Panc1 (cell line): ENCODE data around the gene RAB21. TPM values are rescaled to one million over a fixed set of nuclear protein-coding genes. Genes with fewer than 3 reads are reported as not detected.

ENCODE experiments used
- ATAC-seq: fragments of 200-7000 bp; cut with Tn5 transposase; 2 replicates; pipeline ENCODE4 v1.9.1; 2020; ENCODE audit warnings: mild to moderate bottlenecking, moderate library complexity
- BruUV-seq: library from RNA; stranded (reverse); fragments of 400-500 nt; replicated peaks from 2 replicates; lab custom pipeline; 2021; lab: Mats Ljungman, UMichigan
- CTCF ChIA-PET: fragments of 300-600 bp; sonication (Branson Sonifier 250); formaldehyde crosslinking; loops from one replicate; lab custom pipeline; 2022; ENCODE audit warnings: antibody characterized with exemption; lab: Charles Lee
- POLR2A ChIA-PET: fragments of 300-600 bp; sonication (Branson Sonifier 250); formaldehyde crosslinking; loops from one replicate; lab custom pipeline; 2022; ENCODE audit warnings: antibody characterized with exemption; lab: Charles Lee
- DNase-seq: peaks from one replicate; pipeline ENCODE4 v3.0.0-alpha.2; 2010; ENCODE audit warnings: low read depth, low spot score
- H3K27ac ChIP-seq: 2 replicates; pipeline ENCODE4 v1.5.1; 2011; ENCODE audit warnings: mild to moderate bottlenecking, low read length, inconsistent platforms
- H3K27me3 ChIP-seq: fragments of 200-500 bp; sonication (Bioruptor generic); 2 replicates; pipeline ENCODE4 v1.6.0; 2014; ENCODE audit warnings: low read length, inconsistent platforms; ENCODE audit not compliant: control insufficient read depth, insufficient read depth
- H3K36me3 ChIP-seq: fragments of 200-500 bp; sonication (Bioruptor generic); 2 replicates; pipeline ENCODE4 v1.5.1; 2014; ENCODE audit warnings: inconsistent platforms, mild to moderate bottlenecking, low read length, moderate library complexity; ENCODE audit not compliant: control insufficient read depth, insufficient read depth
- H3K4me1 ChIP-seq: 2 replicates; pipeline ENCODE4 v1.5.1; 2011; ENCODE audit warnings: inconsistent platforms, mild to moderate bottlenecking, low read length, moderate library complexity; ENCODE audit not compliant: control insufficient read depth, insufficient read depth
- H3K4me3 ChIP-seq, 2 experiments: 2 replicates each; pipeline ENCODE4 v1.5.1; 2011 to 2012; ENCODE audit warnings: low read depth in 2 of 2, low read length in 2 of 2, mild to moderate bottlenecking in 2 of 2, inconsistent platforms in 1 of 2, moderate library complexity in 1 of 2
- H3K9me3 ChIP-seq: fragments of 200-500 bp; sonication (Bioruptor generic); 2 replicates; pipeline ENCODE4 v1.5.1; 2014; ENCODE audit warnings: low read depth, mild to moderate bottlenecking, inconsistent platforms, low read length, moderate library complexity; ENCODE audit not compliant: control insufficient read depth, insufficient read depth
- POLR2AphosphoS5 ChIP-seq: IDR thresholded peaks from 2 replicates; pipeline ENCODE4 v1.6.1; 2012; ENCODE audit warnings: mild to moderate bottlenecking, low read depth, low read length, moderate library complexity
- SIN3A ChIP-seq: IDR thresholded peaks from 2 replicates; pipeline ENCODE4 v1.6.1; 2012; ENCODE audit warnings: low read depth, mild to moderate bottlenecking, low read length, moderate library complexity, borderline replicate concordance; ENCODE audit not compliant: insufficient read depth
- TCF7L2 ChIP-seq: IDR thresholded peaks from 2 replicates; pipeline ENCODE4 v1.6.1; 2011; ENCODE audit warnings: mild to moderate bottlenecking, low read depth, low read length, inconsistent platforms
- in situ Hi-C: cut with HindIII; loops from 2 replicates; pipeline ENCODE4 v1.10.0; 2016; ENCODE audit warnings: low sequenced_read_pairs, low pct_unique_long_range_greater_than_20kb
- intact Hi-C: fragments of 100-400 bp; cut with micrococcal nuclease; formaldehyde crosslinking; loops from one replicate; pipeline ENCODE4 v1.10.0; 2022; ENCODE audit not compliant: unreplicated experiment
- total RNA-seq: library from RNA; stranded (reverse); gene quantifications from one replicate; pipeline ENCODE4 v1.2.1, GENCODE V29; 2021; ENCODE audit not compliant: unreplicated experiment
- TF ChIP-seq, protein P1 (sequence below), 2 experiments: IDR thresholded peaks; 2 replicates each; pipeline ENCODE4 v1.6.1; 2011 to 2012; ENCODE audit warnings: low read depth in 2 of 2, control low read depth in 1 of 2, low read length in 1 of 2, mild to moderate bottlenecking in 1 of 2, moderate library complexity in 1 of 2; ENCODE audit not compliant: insufficient read depth in 1 of 2
- TF ChIP-seq, protein P2 (sequence below): fragments of 450-650 bp; IDR thresholded peaks from 2 replicates; pipeline ENCODE4 v1.5.1; 2017; ENCODE audit warnings: mild to moderate bottlenecking

Gene RAB21
- total RNA-seq, 1 experiment from 2014 or later, result 57.2 TPM

DNA sequence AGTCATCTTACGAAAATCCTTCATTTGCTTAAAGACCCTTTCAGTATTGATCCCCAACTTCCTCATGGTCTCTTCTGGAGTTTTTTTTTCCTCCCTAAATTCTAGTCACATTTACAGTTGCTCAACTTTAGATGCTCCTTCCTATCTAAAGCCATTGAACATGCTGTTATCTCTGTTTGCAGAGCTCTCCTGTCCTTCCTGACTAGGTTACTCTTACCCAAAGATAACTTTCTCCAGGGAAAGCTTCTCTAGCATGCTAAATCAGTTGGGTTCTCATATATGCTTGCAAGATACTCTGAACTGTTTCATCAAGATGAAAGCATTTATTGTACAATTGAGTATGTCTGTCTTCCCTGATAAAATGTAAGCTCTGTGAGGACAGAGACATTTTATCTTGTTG is 1.8 kb upstream of the RAB21 start:
- POLR2A ChIA-PET, result no interaction called here
- in situ Hi-C loops, result no loop called here
- no TSS peak for BruUV-seq
- peaks cover 3% of the 10 kb centered on the region; the same call in 1 of the 2 replicates for H3K36me3 ChIP-seq
- H3K9me3 ChIP-seq, result peaks cover 10% of the 10 kb centered on the region; the same call in 1 of the 2 replicates
- peaks cover 4% of the 10 kb centered on the region for H3K27me3 ChIP-seq
- no peak overlapping the region for H3K4me3 ChIP-seq
- H3K4me1 ChIP-seq, result peaks cover 7% of the 10 kb centered on the region
- H3K27ac ChIP-seq, result no peak overlapping the region
- TF ChIP-seq, protein P1, sequence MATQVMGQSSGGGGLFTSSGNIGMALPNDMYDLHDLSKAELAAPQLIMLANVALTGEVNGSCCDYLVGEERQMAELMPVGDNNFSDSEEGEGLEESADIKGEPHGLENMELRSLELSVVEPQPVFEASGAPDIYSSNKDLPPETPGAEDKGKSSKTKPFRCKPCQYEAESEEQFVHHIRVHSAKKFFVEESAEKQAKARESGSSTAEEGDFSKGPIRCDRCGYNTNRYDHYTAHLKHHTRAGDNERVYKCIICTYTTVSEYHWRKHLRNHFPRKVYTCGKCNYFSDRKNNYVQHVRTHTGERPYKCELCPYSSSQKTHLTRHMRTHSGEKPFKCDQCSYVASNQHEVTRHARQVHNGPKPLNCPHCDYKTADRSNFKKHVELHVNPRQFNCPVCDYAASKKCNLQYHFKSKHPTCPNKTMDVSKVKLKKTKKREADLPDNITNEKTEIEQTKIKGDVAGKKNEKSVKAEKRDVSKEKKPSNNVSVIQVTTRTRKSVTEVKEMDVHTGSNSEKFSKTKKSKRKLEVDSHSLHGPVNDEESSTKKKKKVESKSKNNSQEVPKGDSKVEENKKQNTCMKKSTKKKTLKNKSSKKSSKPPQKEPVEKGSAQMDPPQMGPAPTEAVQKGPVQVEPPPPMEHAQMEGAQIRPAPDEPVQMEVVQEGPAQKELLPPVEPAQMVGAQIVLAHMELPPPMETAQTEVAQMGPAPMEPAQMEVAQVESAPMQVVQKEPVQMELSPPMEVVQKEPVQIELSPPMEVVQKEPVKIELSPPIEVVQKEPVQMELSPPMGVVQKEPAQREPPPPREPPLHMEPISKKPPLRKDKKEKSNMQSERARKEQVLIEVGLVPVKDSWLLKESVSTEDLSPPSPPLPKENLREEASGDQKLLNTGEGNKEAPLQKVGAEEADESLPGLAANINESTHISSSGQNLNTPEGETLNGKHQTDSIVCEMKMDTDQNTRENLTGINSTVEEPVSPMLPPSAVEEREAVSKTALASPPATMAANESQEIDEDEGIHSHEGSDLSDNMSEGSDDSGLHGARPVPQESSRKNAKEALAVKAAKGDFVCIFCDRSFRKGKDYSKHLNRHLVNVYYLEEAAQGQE (IDR thresholded peaks at IDR 0.05; ENCODE audit: insufficient read depth in 1 of 2, low read depth in 2 of 2, low read length in 1 of 2), result no peak
- TF ChIP-seq, protein P2, sequence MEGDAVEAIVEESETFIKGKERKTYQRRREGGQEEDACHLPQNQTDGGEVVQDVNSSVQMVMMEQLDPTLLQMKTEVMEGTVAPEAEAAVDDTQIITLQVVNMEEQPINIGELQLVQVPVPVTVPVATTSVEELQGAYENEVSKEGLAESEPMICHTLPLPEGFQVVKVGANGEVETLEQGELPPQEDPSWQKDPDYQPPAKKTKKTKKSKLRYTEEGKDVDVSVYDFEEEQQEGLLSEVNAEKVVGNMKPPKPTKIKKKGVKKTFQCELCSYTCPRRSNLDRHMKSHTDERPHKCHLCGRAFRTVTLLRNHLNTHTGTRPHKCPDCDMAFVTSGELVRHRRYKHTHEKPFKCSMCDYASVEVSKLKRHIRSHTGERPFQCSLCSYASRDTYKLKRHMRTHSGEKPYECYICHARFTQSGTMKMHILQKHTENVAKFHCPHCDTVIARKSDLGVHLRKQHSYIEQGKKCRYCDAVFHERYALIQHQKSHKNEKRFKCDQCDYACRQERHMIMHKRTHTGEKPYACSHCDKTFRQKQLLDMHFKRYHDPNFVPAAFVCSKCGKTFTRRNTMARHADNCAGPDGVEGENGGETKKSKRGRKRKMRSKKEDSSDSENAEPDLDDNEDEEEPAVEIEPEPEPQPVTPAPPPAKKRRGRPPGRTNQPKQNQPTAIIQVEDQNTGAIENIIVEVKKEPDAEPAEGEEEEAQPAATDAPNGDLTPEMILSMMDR, result no peak
- no peak for TF ChIP-seq SIN3A
- TF ChIP-seq POLR2AphosphoS5, result no peak
- no peak for TF ChIP-seq TCF7L2
- no peak for ATAC-seq
- no peak for DNase-seq
- CTCF ChIA-PET, result interaction anchor here (1.2 kb wide), 1 partner anchor 27 kb away, joined by 3 read pairs; no protein-coding TSS in a partner anchor
- intact Hi-C loops, result no loop called here

DNA sequence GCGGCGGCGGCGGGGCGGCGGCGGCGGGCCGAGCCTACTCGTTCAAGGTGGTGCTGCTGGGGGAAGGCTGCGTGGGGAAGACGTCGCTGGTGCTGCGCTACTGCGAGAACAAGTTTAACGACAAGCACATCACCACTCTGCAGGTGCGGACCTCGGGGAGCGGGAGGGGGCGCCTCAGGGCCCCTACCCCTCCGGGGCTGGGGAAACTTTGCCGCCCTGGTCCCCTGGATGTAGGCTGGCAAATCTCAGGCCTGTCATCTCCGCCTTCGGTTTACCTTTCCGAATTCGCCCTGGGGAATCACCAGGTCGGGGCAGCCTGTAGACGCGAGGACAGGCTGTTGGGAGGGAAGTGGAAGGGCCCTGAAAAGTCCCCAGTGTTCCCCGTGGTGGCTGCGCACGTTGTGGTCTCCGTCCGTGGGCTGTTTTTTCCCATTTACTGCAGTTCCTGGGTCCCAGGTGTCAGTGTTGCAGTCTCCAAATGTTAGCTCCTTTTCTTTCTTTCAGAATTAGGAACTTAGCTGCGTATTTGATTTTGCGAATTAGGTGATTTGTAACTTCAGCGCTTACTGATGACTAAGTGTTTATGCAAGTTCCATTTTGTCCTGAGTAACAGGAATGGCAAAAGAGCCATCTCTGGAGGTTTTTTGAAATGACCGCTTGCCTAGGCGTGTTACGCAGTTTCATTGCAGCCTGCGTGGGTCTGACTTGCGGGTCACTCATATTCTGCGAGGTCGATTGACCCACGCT is 656 bp downstream of the RAB21 start:
- TF ChIP-seq TCF7L2 (no peak), SIN3A (no peak), POLR2AphosphoS5 (no peak)
- TF ChIP-seq, protein P1 (IDR thresholded peaks at IDR 0.05; ENCODE audit: insufficient read depth in 1 of 2, low read depth in 2 of 2, low read length in 1 of 2), result no peak
- TF ChIP-seq, protein P2, result no peak
- ATAC-seq (peak; percentile 69), DNase-seq (no peak)
- H3K4me1 ChIP-seq, result peaks cover 7% of the 10 kb centered on the region
- BruUV-seq, result no TSS peak
- CTCF ChIA-PET, result no interaction called here
- peak overlapping the region; percentile 90 for H3K27ac ChIP-seq
- intact Hi-C loops, result no loop called here
- POLR2A ChIA-PET, result no interaction called here
- in situ Hi-C loops, result no loop called here
- peak overlapping the region; percentile 85 to 95 for H3K4me3 ChIP-seq
- peaks cover 3% of the 10 kb centered on the region; the same call in 1 of the 2 replicates for H3K36me3 ChIP-seq
- H3K27me3 ChIP-seq, result no peaks in the 10 kb centered on the region
- peaks cover 27% of the 10 kb centered on the region; the same call in 1 of the 2 replicates for H3K9me3 ChIP-seq
